Suprapubic skin (tissue), 4 donors: Measurements from ENCODE around the gene CRTC3. TPM values are rescaled to one million over a fixed set of nuclear protein-coding genes. Genes with fewer than 3 reads are reported as not detected.
"Not testable (repeated sequence)": the region's sequence is repeated elsewhere in the genome, so short reads cannot be mapped to it uniquely, and the experiment has no call there.

Source experiments
- DNase-seq, 2 donors: peaks; one replicate each; pipeline ENCODE4 v3.0.0-alpha.2; 2019; ENCODE audit warnings: low spot score in 2 of 2
- H3K27ac ChIP-seq: fragments of 200-600 bp; sonication (generic); one replicate; pipeline ENCODE4 v1.5.1; 2019
- H3K27me3 ChIP-seq: fragments of 200-600 bp; sonication (generic); one replicate; pipeline ENCODE4 v1.5.1; 2019
- H3K36me3 ChIP-seq: fragments of 200-600 bp; sonication (generic); one replicate; pipeline ENCODE4 v1.5.1; 2019
- H3K4me1 ChIP-seq: fragments of 200-600 bp; sonication (generic); one replicate; pipeline ENCODE4 v1.5.1; 2019
- H3K4me3 ChIP-seq: fragments of 200-600 bp; sonication (generic); one replicate; pipeline ENCODE4 v1.5.1; 2019; ENCODE audit warnings: mild to moderate bottlenecking
- H3K9me3 ChIP-seq: fragments of 200-600 bp; sonication (generic); one replicate; pipeline ENCODE4 v1.5.1; 2019
- CTCF ChIP-seq, 2 donors: fragments of 200-600 bp in 1 of 2; fragments of 450-650 bp in 1 of 2; sonication (generic) in 1 of 2; IDR thresholded peaks; one replicate each; pipeline ENCODE4 v1.5.1; 2016 to 2019; ENCODE audit warnings: antibody characterized with exemption in 2 of 2, mild to moderate bottlenecking in 1 of 2, moderate library complexity in 1 of 2
- EP300 ChIP-seq: sonication (generic); formaldehyde crosslinking; IDR thresholded peaks from one replicate; pipeline ENCODE4 v1.6.1; 2017; ENCODE audit warnings: antibody characterized with exemption
- POLR2A ChIP-seq, 2 donors: fragments of 450-650 bp; IDR thresholded peaks; one replicate each; pipeline ENCODE4 v1.6.1; 2017; ENCODE audit warnings: antibody characterized with exemption in 2 of 2, mild to moderate bottlenecking in 2 of 2, moderate library complexity in 2 of 2
- POLR2AphosphoS5 ChIP-seq, 3 donors: sonication (generic); formaldehyde crosslinking; IDR thresholded peaks; one replicate each; pipeline ENCODE4 v1.6.1; 2017; ENCODE audit warnings: antibody characterized with exemption in 3 of 3
- WGBS: methylation state at CpG from one replicate; pipeline ENCODE4 v1.1.5; 2018; 5-methylcytosine and 5-hydroxymethylcytosine counted together
- total RNA-seq, 4 donors: library from RNA; depleted of rRNA; stranded (reverse); fragments of >200 nt; gene quantifications; one replicate each; pipeline ENCODE4 v1.1.0, GENCODE V29; 2016

The CRTC3 gene
- total RNA-seq, 4 donors from 2014 or later: 23.6 to 50.4 (median 33.4) TPM

- WGBS: 88% methylated on average over 11 of the region's 14 CpGs
- no peaks in the 10 kb centered on the region for H3K9me3 ChIP-seq
- peaks cover 17% of the 10 kb centered on the region for H3K4me1 ChIP-seq
- TF ChIP-seq CTCF (IDR thresholded peaks at IDR 0.05): no peak
- TF ChIP-seq POLR2A (IDR thresholded peaks at IDR 0.05): no peak
- no peak for TF ChIP-seq EP300
- no peak for TF ChIP-seq POLR2AphosphoS5 (IDR thresholded peaks at IDR 0.05)
- no peak overlapping the region for H3K4me3 ChIP-seq
- no peak for DNase-seq
- no peaks in the 10 kb centered on the region for H3K27me3 ChIP-seq
- no peak overlapping the region for H3K27ac ChIP-seq
- H3K36me3 ChIP-seq: no peaks in the 10 kb centered on the region
Measured at GRCh38 chr15:90650956-90651689, 121.4 kb downstream of the CRTC3 start.

- no peak for TF ChIP-seq POLR2A (IDR thresholded peaks at IDR 0.05)
- no peak for TF ChIP-seq EP300
- TF ChIP-seq CTCF (IDR thresholded peaks at IDR 0.05): no peak
- no peak for TF ChIP-seq POLR2AphosphoS5 (IDR thresholded peaks at IDR 0.05)
- 78% methylated on average over 11 of the region's 12 CpGs for WGBS
- Histone ChIP-seq H3K4me1 (peaks cover 7% of the 10 kb centered on the region), H3K27me3 (no peaks in the 10 kb centered on the region), H3K4me3 (no peak overlapping the region), H3K27ac (no peak overlapping the region), H3K36me3 (no peaks in the 10 kb centered on the region), H3K9me3 (no peaks in the 10 kb centered on the region)
- no peak for DNase-seq
Measured at GRCh38 chr15:90654233-90655136, 124.8 kb downstream of the CRTC3 start.

DNA sequence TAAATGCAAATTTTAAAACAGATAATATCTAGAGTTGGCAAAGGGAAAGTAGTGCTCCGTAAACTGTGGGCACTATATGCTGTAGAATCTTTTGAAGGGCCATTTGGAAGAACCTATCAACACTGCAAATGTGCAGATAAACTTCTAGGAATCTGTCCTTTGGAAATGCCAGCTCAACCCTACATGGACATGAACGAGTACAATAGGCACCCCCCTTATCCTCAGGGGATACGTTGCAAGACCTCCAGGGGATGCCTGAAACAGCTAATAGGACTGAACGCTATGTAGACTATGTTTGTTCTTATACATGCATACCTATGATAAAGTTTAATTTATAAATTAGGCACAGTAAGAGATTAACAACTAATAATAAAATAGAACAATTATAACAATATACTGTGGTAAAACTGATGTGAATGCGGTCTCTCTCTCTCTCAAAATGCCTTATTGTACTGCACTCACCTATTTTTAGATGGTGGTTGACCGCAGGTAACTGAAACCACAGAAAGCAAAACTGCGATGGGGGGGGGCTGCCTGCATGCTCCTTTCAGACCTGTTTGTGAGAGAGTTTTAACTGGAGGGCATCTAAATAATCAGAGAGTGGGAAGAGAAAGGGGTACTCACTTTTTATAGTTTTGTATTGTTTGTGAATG lies 127.9 kb downstream of the CRTC3 start:
- H3K4me3 ChIP-seq, H3K27ac ChIP-seq, DNase-seq, H3K9me3 ChIP-seq, H3K27me3 ChIP-seq, H3K36me3 ChIP-seq: not testable (repeated sequence)
- H3K4me1 ChIP-seq: peaks cover 34% of the 10 kb centered on the region
- WGBS: 70% methylated on average over 7 of the region's 7 CpGs

DNA sequence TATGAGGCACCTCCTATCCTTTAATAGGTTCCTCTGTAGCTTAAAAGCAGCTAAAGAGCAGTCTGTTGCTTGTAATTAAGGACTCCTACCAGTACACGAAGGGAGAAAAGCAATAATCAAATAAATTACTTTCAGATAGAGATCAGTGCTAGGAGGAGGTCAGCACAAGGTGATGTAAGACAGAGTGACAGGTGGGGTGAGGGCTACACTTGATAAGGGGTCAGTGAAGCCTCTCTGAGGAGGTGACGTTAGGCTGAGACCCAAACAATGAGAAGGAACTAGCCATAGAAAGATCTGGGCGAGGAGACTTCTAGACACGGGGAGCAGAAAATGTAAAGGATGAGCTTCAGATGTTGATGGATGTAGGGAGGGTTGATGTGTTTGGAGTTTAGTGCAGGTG lies 129.8 kb downstream of the CRTC3 start:
- Histone ChIP-seq H3K27ac (peak overlapping the region; percentile 86), H3K9me3 (no peaks in the 10 kb centered on the region), H3K36me3 (no peaks in the 10 kb centered on the region), H3K27me3 (no peaks in the 10 kb centered on the region), H3K4me3 (no peak overlapping the region), H3K4me1 (peaks cover 34% of the 10 kb centered on the region)
- 91% methylated on average over 4 of the region's 4 CpGs for WGBS
- TF ChIP-seq POLR2AphosphoS5 (IDR thresholded peaks at IDR 0.05) (no peak), EP300 (no peak), POLR2A (IDR thresholded peaks at IDR 0.05) (no peak), CTCF (IDR thresholded peaks at IDR 0.05) (no peak)
- no peak for DNase-seq

GRCh38 chr15:90660195-90660998 lies 130.7 kb downstream of the CRTC3 start:
- TF ChIP-seq EP300 (no peak), POLR2A (IDR thresholded peaks at IDR 0.05) (peak in 1 of 2 donors; percentile 57), POLR2AphosphoS5 (IDR thresholded peaks at IDR 0.05) (peak in 1 of 3 donors; percentile 31), CTCF (IDR thresholded peaks at IDR 0.05) (no peak)
- Histone ChIP-seq H3K27ac (peak overlapping the region; percentile 86), H3K27me3 (no peaks in the 10 kb centered on the region), H3K9me3 (no peaks in the 10 kb centered on the region), H3K36me3 (no peaks in the 10 kb centered on the region), H3K4me3 (peak overlapping the region; percentile 33), H3K4me1 (peaks cover 35% of the 10 kb centered on the region)
- peak; percentile 90 to 91 for DNase-seq
- 0% methylated on average over 4 of the region's 12 CpGs for WGBS
